Liver (tissue), 9 donors: ENCODE measurements around the gene KLHL2. TPM values are rescaled to one million over a fixed set of nuclear protein-coding genes. Genes with fewer than 3 reads are reported as not detected.

ENCODE experiments used
- DNase-seq: peaks from one replicate; pipeline ENCODE4 v3.0.0-alpha.2; 2017; ENCODE audit warnings: low spot score
- H3K27ac ChIP-seq, 2 donors: one replicate each; pipeline ENCODE4 v1.7.0; 2013; ENCODE audit warnings: inconsistent platforms in 2 of 2, low read length in 2 of 2, control low read depth in 1 of 2, low read depth in 1 of 2, mild to moderate bottlenecking in 1 of 2
- H3K27me3 ChIP-seq, 4 donors: one replicate each; pipeline versions ENCODE4 v1.6.1 to v1.7.0; 2013; ENCODE audit warnings: low read length in 3 of 4, inconsistent platforms in 1 of 4, mild to moderate bottlenecking in 1 of 4, moderate library complexity in 1 of 4; ENCODE audit not compliant: control insufficient read depth in 4 of 4, insufficient read depth in 4 of 4
- H3K36me3 ChIP-seq, 4 donors: one replicate each; pipeline versions ENCODE4 v1.6.1 to v1.7.0; 2013; ENCODE audit warnings: low read length in 3 of 4, mild to moderate bottlenecking in 3 of 4, low read depth in 1 of 4, moderate library complexity in 1 of 4; ENCODE audit not compliant: control insufficient read depth in 4 of 4, insufficient read depth in 3 of 4
- H3K4me1 ChIP-seq, 4 donors: one replicate each; pipeline versions ENCODE4 v1.6.1 to v1.7.0; 2013; ENCODE audit warnings: low read length in 3 of 4, mild to moderate bottlenecking in 3 of 4, moderate library complexity in 1 of 4; ENCODE audit not compliant: control insufficient read depth in 4 of 4, insufficient read depth in 4 of 4
- H3K4me3 ChIP-seq, 3 donors: one replicate each; pipeline versions ENCODE4 v1.6.1 to v1.7.0; 2013; ENCODE audit warnings: low read length in 3 of 3, control low read depth in 1 of 3, low read depth in 1 of 3, mild to moderate bottlenecking in 1 of 3
- H3K9ac ChIP-seq, 2 donors: one replicate each; pipeline ENCODE4 v1.7.0; 2013; ENCODE audit warnings: low read length in 2 of 2, mild to moderate bottlenecking in 2 of 2, moderate library complexity in 2 of 2, control low read depth in 1 of 2, low read depth in 1 of 2
- H3K9me3 ChIP-seq, 4 donors: one replicate each; pipeline versions ENCODE4 v1.6.1 to v1.7.0; 2013; ENCODE audit warnings: low read length in 3 of 4; ENCODE audit not compliant: control insufficient read depth in 4 of 4
- EGR1 ChIP-seq, 2 donors: IDR thresholded peaks; 2 replicates each; pipeline ENCODE4 v1.6.1; 2016 to 2018; ENCODE audit warnings: antibody characterized with exemption in 2 of 2, low read depth in 2 of 2
- FOXA1 ChIP-seq: IDR thresholded peaks from 2 replicates; pipeline ENCODE4 v1.6.1; 2016; ENCODE audit warnings: antibody characterized with exemption
- FOXA2 ChIP-seq: IDR thresholded peaks from 2 replicates; pipeline ENCODE4 v1.6.1; 2016; ENCODE audit warnings: antibody characterized with exemption
- GABPA ChIP-seq, 2 donors: IDR thresholded peaks in 1 of 2; conservative IDR thresholded peaks in 1 of 2; 2 replicates each; pipeline ENCODE4 v1.6.1; 2016; ENCODE audit warnings: antibody characterized with exemption in 2 of 2, mild to moderate bottlenecking in 1 of 2, moderate library complexity in 1 of 2
- HNF4A ChIP-seq, 2 donors: conservative IDR thresholded peaks; 2 replicates each; pipeline ENCODE4 v1.6.1; 2016; ENCODE audit warnings: antibody characterized with exemption in 2 of 2, mild to moderate bottlenecking in 2 of 2
- HNF4G ChIP-seq: IDR thresholded peaks from 2 replicates; pipeline ENCODE4 v1.6.1; 2016; ENCODE audit warnings: antibody characterized with exemption
- JUND ChIP-seq, 2 donors: IDR thresholded peaks; 2 replicates each; pipeline ENCODE4 v1.6.1; 2016; ENCODE audit warnings: antibody characterized with exemption in 2 of 2
- NR2F2 ChIP-seq: IDR thresholded peaks from 2 replicates; pipeline ENCODE4 v1.6.1; 2016; ENCODE audit warnings: antibody characterized with exemption
- RAD21 ChIP-seq, 2 donors: IDR thresholded peaks; 2 replicates each; pipeline ENCODE4 v1.6.1; 2016; ENCODE audit warnings: antibody characterized with exemption in 2 of 2, mild to moderate bottlenecking in 2 of 2
- RXRA ChIP-seq, 2 donors: IDR thresholded peaks; 2 replicates each; pipeline ENCODE4 v1.6.1; 2017 to 2018; ENCODE audit warnings: antibody characterized with exemption in 2 of 2, mild to moderate bottlenecking in 1 of 2
- SP1 ChIP-seq: IDR thresholded peaks from 2 replicates; pipeline ENCODE4 v1.6.1; 2018; ENCODE audit warnings: antibody characterized with exemption, mild to moderate bottlenecking
- TAF1 ChIP-seq: conservative IDR thresholded peaks from 2 replicates; pipeline ENCODE4 v1.6.1; 2016; ENCODE audit warnings: antibody characterized with exemption, mild to moderate bottlenecking
- YY1 ChIP-seq: IDR thresholded peaks from 2 replicates; pipeline ENCODE4 v1.6.1; 2016; ENCODE audit warnings: antibody characterized with exemption, mild to moderate bottlenecking
- WGBS: extraction: QIAGEN DNeasy Blood & Tissue Kit; methylation state at CpG from one replicate; pipeline ENCODE4 v1.1.7; 2013; 5-methylcytosine and 5-hydroxymethylcytosine counted together
- polyA plus RNA-seq, 2 donors: library from polyadenylated mRNA; stranded (reverse) in 1 of 2; unstranded in 1 of 2; fragments of 200-250 nt in 1 of 2; fragments of >200 nt in 1 of 2; fragmentation: Nextera tagmentation in 1 of 2; extraction: Ambion mirVana in 1 of 2; gene quantifications; one replicate each; pipeline versions ENCODE4 v1.2.1 to v1.2.3, GENCODE V29; 2013 to 2015
- total RNA-seq, 2 donors: library from RNA; depleted of rRNA; stranded (reverse); fragments of >200 nt; gene quantifications; one replicate each; pipeline ENCODE4 v1.2.3, GENCODE V29; 2014
- TF ChIP-seq, protein P1 (sequence below): IDR thresholded peaks from 2 replicates; pipeline ENCODE4 v1.6.1; 2016; ENCODE audit warnings: antibody characterized with exemption
- TF ChIP-seq, protein P2 (sequence below): IDR thresholded peaks from 2 replicates; pipeline ENCODE4 v1.6.1; 2016; ENCODE audit warnings: antibody characterized with exemption, mild to moderate bottlenecking
- TF ChIP-seq, protein P3 (sequence below): fragments of 150-350 bp; IDR thresholded peaks from 2 replicates; pipeline ENCODE4 v1.5.1; 2017; ENCODE audit warnings: improper control_type of control experiment, low read depth, low read length; ENCODE audit not compliant: missing input control
- TF ChIP-seq, protein P4 (sequence below): IDR thresholded peaks from 2 replicates; pipeline ENCODE4 v1.6.1; 2016; ENCODE audit warnings: antibody characterized with exemption
- TF ChIP-seq, protein P5 (sequence below): IDR thresholded peaks from 2 replicates; pipeline ENCODE4 v1.6.1; 2016; ENCODE audit warnings: antibody characterized with exemption
- donor health status: healthy.
- donor health status: healthy.
- donor health status: healthy.
- donor health status: healthy.
- donor health status: healthy.

The KLHL2 gene
- total and polyA plus RNA-seq, 4 donors = 10.0 to 37.9 (median 13.6) TPM

DNA sequence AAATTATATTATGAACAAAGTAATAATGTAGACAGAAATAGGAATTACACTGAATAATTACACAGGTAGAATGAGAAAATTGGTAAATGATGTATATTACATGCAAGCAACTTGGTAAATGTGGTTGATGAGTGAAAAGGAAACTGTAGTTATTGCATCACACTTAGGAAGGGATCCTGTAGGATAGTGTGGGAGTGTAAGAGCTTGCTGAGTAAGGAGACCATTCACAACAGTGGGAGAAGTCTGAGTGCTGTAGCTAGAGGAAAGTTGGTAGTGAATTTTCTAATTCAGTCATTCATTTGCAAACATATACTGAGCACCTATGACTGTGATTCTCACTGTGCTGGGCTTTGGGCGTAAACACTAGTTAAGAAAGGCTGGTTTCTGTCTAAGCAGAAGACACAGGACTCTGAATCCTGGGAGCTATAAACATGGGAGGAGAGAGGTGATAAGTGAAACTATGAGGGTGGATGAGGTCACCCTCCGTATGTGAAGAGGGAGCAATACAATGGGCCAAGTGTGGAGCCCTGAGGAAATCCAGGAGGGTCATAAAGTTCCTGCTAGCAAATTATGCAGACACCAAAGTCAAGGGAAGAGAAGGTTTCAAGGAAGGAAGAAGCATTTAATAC, 157.2 kb downstream of the KLHL2 start:
- Histone ChIP-seq H3K4me3 (no peak overlapping the region), H3K9ac (no peak overlapping the region), H3K36me3 (no peaks in the 10 kb centered on the region), H3K4me1 (no peaks in the 10 kb centered on the region), H3K27me3 (no peaks in the 10 kb centered on the region), H3K27ac (no peak overlapping the region), H3K9me3 (no peaks in the 10 kb centered on the region)
- DNase-seq = no peak
- WGBS = 92% methylated on average over 2 of the region's 2 CpGs
- no peak for TF ChIP-seq HNF4A (conservative IDR thresholded peaks at IDR 0.05)
- TF ChIP-seq NR2F2 = no peak
- no peak for TF ChIP-seq SP1
- TF ChIP-seq, protein P1, sequence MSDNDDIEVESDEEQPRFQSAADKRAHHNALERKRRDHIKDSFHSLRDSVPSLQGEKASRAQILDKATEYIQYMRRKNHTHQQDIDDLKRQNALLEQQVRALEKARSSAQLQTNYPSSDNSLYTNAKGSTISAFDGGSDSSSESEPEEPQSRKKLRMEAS = no peak
- no peak for TF ChIP-seq GABPA (IDR thresholded peaks at IDR 0.05 in 1 of 2, conservative IDR thresholded peaks at IDR 0.05 in 1 of 2)
- TF ChIP-seq JUND (IDR thresholded peaks at IDR 0.05) = no peak
- no peak for TF ChIP-seq YY1
- no peak for TF ChIP-seq RXRA (IDR thresholded peaks at IDR 0.05)
- no peak for TF ChIP-seq HNF4G
- TF ChIP-seq FOXA1 = no peak
- no peak for TF ChIP-seq EGR1 (IDR thresholded peaks at IDR 0.05; ENCODE audit: low read depth in 2 of 2)
- TF ChIP-seq, protein P2, sequence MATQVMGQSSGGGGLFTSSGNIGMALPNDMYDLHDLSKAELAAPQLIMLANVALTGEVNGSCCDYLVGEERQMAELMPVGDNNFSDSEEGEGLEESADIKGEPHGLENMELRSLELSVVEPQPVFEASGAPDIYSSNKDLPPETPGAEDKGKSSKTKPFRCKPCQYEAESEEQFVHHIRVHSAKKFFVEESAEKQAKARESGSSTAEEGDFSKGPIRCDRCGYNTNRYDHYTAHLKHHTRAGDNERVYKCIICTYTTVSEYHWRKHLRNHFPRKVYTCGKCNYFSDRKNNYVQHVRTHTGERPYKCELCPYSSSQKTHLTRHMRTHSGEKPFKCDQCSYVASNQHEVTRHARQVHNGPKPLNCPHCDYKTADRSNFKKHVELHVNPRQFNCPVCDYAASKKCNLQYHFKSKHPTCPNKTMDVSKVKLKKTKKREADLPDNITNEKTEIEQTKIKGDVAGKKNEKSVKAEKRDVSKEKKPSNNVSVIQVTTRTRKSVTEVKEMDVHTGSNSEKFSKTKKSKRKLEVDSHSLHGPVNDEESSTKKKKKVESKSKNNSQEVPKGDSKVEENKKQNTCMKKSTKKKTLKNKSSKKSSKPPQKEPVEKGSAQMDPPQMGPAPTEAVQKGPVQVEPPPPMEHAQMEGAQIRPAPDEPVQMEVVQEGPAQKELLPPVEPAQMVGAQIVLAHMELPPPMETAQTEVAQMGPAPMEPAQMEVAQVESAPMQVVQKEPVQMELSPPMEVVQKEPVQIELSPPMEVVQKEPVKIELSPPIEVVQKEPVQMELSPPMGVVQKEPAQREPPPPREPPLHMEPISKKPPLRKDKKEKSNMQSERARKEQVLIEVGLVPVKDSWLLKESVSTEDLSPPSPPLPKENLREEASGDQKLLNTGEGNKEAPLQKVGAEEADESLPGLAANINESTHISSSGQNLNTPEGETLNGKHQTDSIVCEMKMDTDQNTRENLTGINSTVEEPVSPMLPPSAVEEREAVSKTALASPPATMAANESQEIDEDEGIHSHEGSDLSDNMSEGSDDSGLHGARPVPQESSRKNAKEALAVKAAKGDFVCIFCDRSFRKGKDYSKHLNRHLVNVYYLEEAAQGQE = no peak
- TF ChIP-seq RAD21 (IDR thresholded peaks at IDR 0.05) = no peak
- TF ChIP-seq FOXA2 = no peak
- TF ChIP-seq, protein P3, sequence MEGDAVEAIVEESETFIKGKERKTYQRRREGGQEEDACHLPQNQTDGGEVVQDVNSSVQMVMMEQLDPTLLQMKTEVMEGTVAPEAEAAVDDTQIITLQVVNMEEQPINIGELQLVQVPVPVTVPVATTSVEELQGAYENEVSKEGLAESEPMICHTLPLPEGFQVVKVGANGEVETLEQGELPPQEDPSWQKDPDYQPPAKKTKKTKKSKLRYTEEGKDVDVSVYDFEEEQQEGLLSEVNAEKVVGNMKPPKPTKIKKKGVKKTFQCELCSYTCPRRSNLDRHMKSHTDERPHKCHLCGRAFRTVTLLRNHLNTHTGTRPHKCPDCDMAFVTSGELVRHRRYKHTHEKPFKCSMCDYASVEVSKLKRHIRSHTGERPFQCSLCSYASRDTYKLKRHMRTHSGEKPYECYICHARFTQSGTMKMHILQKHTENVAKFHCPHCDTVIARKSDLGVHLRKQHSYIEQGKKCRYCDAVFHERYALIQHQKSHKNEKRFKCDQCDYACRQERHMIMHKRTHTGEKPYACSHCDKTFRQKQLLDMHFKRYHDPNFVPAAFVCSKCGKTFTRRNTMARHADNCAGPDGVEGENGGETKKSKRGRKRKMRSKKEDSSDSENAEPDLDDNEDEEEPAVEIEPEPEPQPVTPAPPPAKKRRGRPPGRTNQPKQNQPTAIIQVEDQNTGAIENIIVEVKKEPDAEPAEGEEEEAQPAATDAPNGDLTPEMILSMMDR = no peak
- TF ChIP-seq, protein P4, sequence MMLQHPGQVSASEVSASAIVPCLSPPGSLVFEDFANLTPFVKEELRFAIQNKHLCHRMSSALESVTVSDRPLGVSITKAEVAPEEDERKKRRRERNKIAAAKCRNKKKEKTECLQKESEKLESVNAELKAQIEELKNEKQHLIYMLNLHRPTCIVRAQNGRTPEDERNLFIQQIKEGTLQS = no peak
- TF ChIP-seq, protein P5, sequence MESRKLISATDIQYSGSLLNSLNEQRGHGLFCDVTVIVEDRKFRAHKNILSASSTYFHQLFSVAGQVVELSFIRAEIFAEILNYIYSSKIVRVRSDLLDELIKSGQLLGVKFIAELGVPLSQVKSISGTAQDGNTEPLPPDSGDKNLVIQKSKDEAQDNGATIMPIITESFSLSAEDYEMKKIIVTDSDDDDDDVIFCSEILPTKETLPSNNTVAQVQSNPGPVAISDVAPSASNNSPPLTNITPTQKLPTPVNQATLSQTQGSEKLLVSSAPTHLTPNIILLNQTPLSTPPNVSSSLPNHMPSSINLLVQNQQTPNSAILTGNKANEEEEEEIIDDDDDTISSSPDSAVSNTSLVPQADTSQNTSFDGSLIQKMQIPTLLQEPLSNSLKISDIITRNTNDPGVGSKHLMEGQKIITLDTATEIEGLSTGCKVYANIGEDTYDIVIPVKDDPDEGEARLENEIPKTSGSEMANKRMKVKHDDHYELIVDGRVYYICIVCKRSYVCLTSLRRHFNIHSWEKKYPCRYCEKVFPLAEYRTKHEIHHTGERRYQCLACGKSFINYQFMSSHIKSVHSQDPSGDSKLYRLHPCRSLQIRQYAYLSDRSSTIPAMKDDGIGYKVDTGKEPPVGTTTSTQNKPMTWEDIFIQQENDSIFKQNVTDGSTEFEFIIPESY = no peak
- no peak for TF ChIP-seq TAF1
